ENCODE data around the gene TMEM179B. TPM values are rescaled to one million over a fixed set of nuclear protein-coding genes. Genes with fewer than 3 reads are reported as not detected.

TMEM179B gene
- total and polyA plus RNA-seq, 9 of the 15 experiments (the other 6 are each of a cell fraction or from before 2014, with no cell fraction given) = 27.7 to 105 (median 37.0) TPM

- intact Hi-C loops (cut with micrococcal nuclease) = no loop called here
- no TSS peak for BruUV-seq (replicated peaks)
- Histone ChIP-seq H3K4me3 (peak within 1 kb of the TSS; percentile 100), H3K27ac (ENCODE audit: extremely low read depth, low read depth, low read length) (peak within 1 kb of the TSS; percentile 91), H3K4me1 (replicated peaks in 1 of 2; ENCODE audit: control insufficient read depth in 2 of 2, insufficient read depth in 2 of 2, low read length in 2 of 2) (peaks cover 27% of the 10 kb centered on the region in 2 experiments), H2AFZ (ENCODE audit: low read depth, low read length) (peak within 1 kb of the TSS; percentile 90), H3K27me3 (ENCODE audit: control insufficient read depth in 2 of 2, insufficient read depth in 2 of 2, low read length in 2 of 2) (no peaks in the 10 kb centered on the region), H3K9ac (ENCODE audit: insufficient read depth in 1 of 2, low read depth in 2 of 2, low read length in 2 of 2) (peak within 1 kb of the TSS; percentile 84 to 96), H3K36me3 (ENCODE audit: control insufficient read depth, insufficient read depth, low read length) (peaks cover 75% of the 10 kb centered on the region), H3K79me2 (ENCODE audit: control insufficient read depth, insufficient read depth, low read length) (peaks cover 50% of the 10 kb centered on the region), H3K4me2 (ENCODE audit: insufficient read depth, low read length) (peak within 1 kb of the TSS; percentile 95), H3K9me1 (ENCODE audit: control insufficient read depth, insufficient read depth, low read length) (no peaks in the 10 kb centered on the region), H3K9me3 (replicated peaks; ENCODE audit: control insufficient read depth, insufficient read depth, low read depth, low read length) (no peaks in the 10 kb centered on the region), H4K20me1 (replicated peaks; ENCODE audit: control insufficient read depth, insufficient read depth, low read length) (no peaks in the 10 kb centered on the region)
- ChIA-PET POLR2A (interaction anchor here (0.7 to 11.4 kb wide), 12 partner anchors 11 to 217 kb away, joined by 3 to 116 read pairs (median 4); partner anchors contain the start of genes NXF1, STX5, WDR74 and ZBTB3), CTCF (ENCODE audit: low intra/inter-chr PET ratio) (no interaction called here)
- 1% methylated on average over 55 of the region's 58 CpGs for WGBS (ENCODE audit: insufficient coverage, low coverage, missing lambda C conversion rate)
- DNase-seq (ENCODE audit: extremely low read depth in 1 of 4, low spot score in 3 of 4) = peak; percentile 84 to 92 (median 89)
- peak; percentile 86 for FAIRE-seq
- ATAC-seq = peak; percentile 89
- in situ Hi-C loops (cut with MboI) = no loop called here
- TF ChIP-seq ZNF324 (CRISPR knock-in tag; IDR thresholded peaks at IDR 0.05) (no peak), RBM22 (IDR thresholded peaks at IDR 0.05; ENCODE audit: low read depth, low read length, poor library complexity, severe bottlenecking) (peak; percentile 78), POLR2A (conservative IDR thresholded peaks at IDR 0.05) (peak; percentile 96), SREBF1 (IDR thresholded peaks at IDR 0.05; ENCODE audit: borderline replicate concordance, low read depth, low read length) (0 out of 2 replicates have a peak, but pooled peaks have one; percentile 10), ELF2 (CRISPR knock-in tag; IDR thresholded peaks at IDR 0.05) (peak; percentile 68; the same call in 1 of the 2 replicates), KLF1 (tag; IDR thresholded peaks at IDR 0.05) (peak; percentile 55; the same call in 1 of the 2 replicates), SAFB2 (IDR thresholded peaks at IDR 0.05; ENCODE audit: borderline replicate concordance, low read depth, low read length, severe bottlenecking) (no peak), TBP (optimal IDR thresholded peaks at IDR 0.05; ENCODE audit: low read depth, low read length) (peak; percentile 67), ZNF347 (CRISPR knock-in tag; IDR thresholded peaks at IDR 0.05; ENCODE audit: low read depth) (no peak), RAD21 (CRISPR knock-in tag; conservative IDR thresholded peaks at IDR 0.05 in 1 of 2, IDR thresholded peaks at IDR 0.05 in 1 of 2) (0 out of 4 replicates have a peak, but pooled peaks have one; percentile 3 to 11), ZBTB33 (CRISPR knock-in tag; IDR thresholded peaks at IDR 0.05) (peak; percentile 66)
- TF ChIP-seq, protein P1, sequence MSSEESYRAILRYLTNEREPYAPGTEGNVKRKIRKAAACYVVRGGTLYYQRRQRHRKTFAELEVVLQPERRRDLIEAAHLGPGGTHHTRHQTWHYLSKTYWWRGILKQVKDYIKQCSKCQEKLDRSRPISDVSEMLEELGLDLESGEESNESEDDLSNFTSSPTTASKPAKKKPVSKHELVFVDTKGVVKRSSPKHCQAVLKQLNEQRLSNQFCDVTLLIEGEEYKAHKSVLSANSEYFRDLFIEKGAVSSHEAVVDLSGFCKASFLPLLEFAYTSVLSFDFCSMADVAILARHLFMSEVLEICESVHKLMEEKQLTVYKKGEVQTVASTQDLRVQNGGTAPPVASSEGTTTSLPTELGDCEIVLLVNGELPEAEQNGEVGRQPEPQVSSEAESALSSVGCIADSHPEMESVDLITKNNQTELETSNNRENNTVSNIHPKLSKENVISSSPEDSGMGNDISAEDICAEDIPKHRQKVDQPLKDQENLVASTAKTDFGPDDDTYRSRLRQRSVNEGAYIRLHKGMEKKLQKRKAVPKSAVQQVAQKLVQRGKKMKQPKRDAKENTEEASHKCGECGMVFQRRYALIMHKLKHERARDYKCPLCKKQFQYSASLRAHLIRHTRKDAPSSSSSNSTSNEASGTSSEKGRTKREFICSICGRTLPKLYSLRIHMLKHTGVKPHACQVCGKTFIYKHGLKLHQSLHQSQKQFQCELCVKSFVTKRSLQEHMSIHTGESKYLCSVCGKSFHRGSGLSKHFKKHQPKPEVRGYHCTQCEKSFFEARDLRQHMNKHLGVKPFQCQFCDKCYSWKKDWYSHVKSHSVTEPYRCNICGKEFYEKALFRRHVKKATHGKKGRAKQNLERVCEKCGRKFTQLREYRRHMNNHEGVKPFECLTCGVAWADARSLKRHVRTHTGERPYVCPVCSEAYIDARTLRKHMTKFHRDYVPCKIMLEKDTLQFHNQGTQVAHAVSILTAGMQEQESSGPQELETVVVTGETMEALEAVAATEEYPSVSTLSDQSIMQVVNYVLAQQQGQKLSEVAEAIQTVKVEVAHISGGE (CRISPR knock-in tag; IDR thresholded peaks at IDR 0.05) = peak in 2 of 3 experiments; percentile 48 to 61; a peak in 2 of 6 replicates
These were observed 4.4 kb downstream of the TMEM179B start, which contains the start of gene TMEM223 for GRCh38 chr11:62791501-62792201. TSS of gene TMEM223 (minus strand) at chr11:62792006. CDS start at chr11:62791994, 12 bp downstream.
